Right lung (tissue), 5 donors: ENCODE data around the gene CCDC174. TPM values are rescaled to one million over a fixed set of nuclear protein-coding genes. Genes with fewer than 3 reads are reported as not detected.
"Not testable (repeated sequence)": the region's sequence is repeated elsewhere in the genome, so short reads cannot be mapped to it uniquely, and the experiment has no call there.

Source experiments
- DNase-seq, 2 donors: peaks; one replicate each; pipeline ENCODE4 v3.0.0-alpha.2; 2013
- polyA plus RNA-seq, 5 donors: library from polyadenylated mRNA; unstranded; fragments of 120-200 nt; gene quantifications; one replicate each; pipeline versions ENCODE4 v1.2.1 to v1.2.3, GENCODE V29; 2013; ENCODE audit warnings: inconsistent platforms in 1 of 5, low replicate concordance in 1 of 5; ENCODE audit not compliant: insufficient read length in 5 of 5, insufficient read depth in 1 of 5

Gene CCDC174
- polyA plus RNA-seq, 5 donors: 29.7 to 44.4 (median 38.9) TPM

- DNase-seq: no peak
These were observed 2.1 kb upstream of the CCDC174 start for GRCh38 chr3:14649466-14649865.

- DNase-seq: no peak
These were observed 1.4 kb upstream of the CCDC174 start for GRCh38 chr3:14650193-14650592.

GRCh38 chr3:14652360-14652907, 872 bp downstream of the CCDC174 start:
- DNase-seq: not testable (repeated sequence)

GRCh38 chr3:14657579-14657978, 6.0 kb downstream of the CCDC174 start:
- DNase-seq: no peak

- no peak for DNase-seq
These were observed 7.4 kb downstream of the CCDC174 start for GRCh38 chr3:14658978-14659377.

- no peak for DNase-seq
These were observed 9.4 kb downstream of the CCDC174 start for GRCh38 chr3:14660942-14661341.

- no peak for DNase-seq
These were observed 12.0 kb downstream of the CCDC174 start for GRCh38 chr3:14663396-14664135.

GRCh38 chr3:14664170-14664569, 12.6 kb downstream of the CCDC174 start:
- no peak for DNase-seq

GRCh38 chr3:14672588-14672987, 21.0 kb downstream of the CCDC174 start:
- DNase-seq: no peak

- DNase-seq: no peak
These were observed 23.3 kb downstream of the CCDC174 start, which contains the start of gene C3orf20 for GRCh38 chr3:14674841-14675240. C3orf20 (plus strand) TSS chr3:14675141; CDS start chr3:14682714, 7,573 bp downstream.

GRCh38 chr3:14676881-14677280, 25.3 kb downstream of the CCDC174 start:
- DNase-seq: no peak

GRCh38 chr3:14678015-14678503, 26.5 kb downstream of the CCDC174 start:
- DNase-seq: no peak

GRCh38 chr3:14680115-14680514, 28.6 kb downstream of the CCDC174 start:
- DNase-seq: no peak

- no peak for DNase-seq
These were observed 29.2 kb downstream of the CCDC174 start for GRCh38 chr3:14680716-14681115.

GRCh38 chr3:14684447-14684846, 32.9 kb downstream of the CCDC174 start:
- DNase-seq: no peak

GRCh38 chr3:14685179-14685578, 33.6 kb downstream of the CCDC174 start:
- no peak for DNase-seq

GRCh38 chr3:14687360-14687759, 35.8 kb downstream of the CCDC174 start:
- DNase-seq: no peak

GRCh38 chr3:14688525-14688924, 37.0 kb downstream of the CCDC174 start:
- DNase-seq: no peak

GRCh38 chr3:14689247-14689980, 37.9 kb downstream of the CCDC174 start:
- DNase-seq: no peak

GRCh38 chr3:14691239-14691638, 39.7 kb downstream of the CCDC174 start:
- no peak for DNase-seq

- DNase-seq: no peak
These were observed 40.2 kb downstream of the CCDC174 start for GRCh38 chr3:14691719-14692118.

GRCh38 chr3:14698601-14699244, 47.2 kb downstream of the CCDC174 start:
- DNase-seq: no peak
